Endothelial cell of umbilical vein (primary cell): Measurements from ENCODE around the gene SLF1. TPM values are rescaled to one million over a fixed set of nuclear protein-coding genes. Genes with fewer than 3 reads are reported as not detected.

ENCODE experiments used
- BruUV-seq: library from RNA; stranded (reverse); fragments of 400-500 nt; replicated peaks from 2 replicates; lab custom pipeline; 2021; lab: Mats Ljungman, UMichigan
- CTCF ChIA-PET: fragments of 300-600, 350-600 bp; sonication (Branson Sonifier 250); formaldehyde crosslinking; loops from one replicate; lab custom pipeline; 2021; ENCODE audit warnings: antibody characterized with exemption, inconsistent platforms; lab: Charles Lee
- POLR2A ChIA-PET: fragments of 300-600, 350-600 bp; sonication (Branson Sonifier 250); formaldehyde crosslinking; loops from one replicate; lab custom pipeline; 2021; ENCODE audit warnings: antibody characterized with exemption, inconsistent platforms; lab: Charles Lee
- DNase-seq: peaks from one replicate; pipeline ENCODE4 v3.0.0-alpha.2; 2011; ENCODE audit warnings: low read depth, low spot score
- FAIRE-seq: peaks from 2 replicates; lab custom pipeline; 2011; peaks lifted over from hg19 to GRCh38; lab: Jason Lieb, UNC
- H2AFZ ChIP-seq: 2 replicates; pipeline ENCODE4 v1.6.0; 2012; ENCODE audit warnings: low read depth, low read length, control low read depth, inconsistent platforms
- H3K27ac ChIP-seq: 2 replicates; pipeline ENCODE4 v1.5.1; 2011; ENCODE audit warnings: low read depth, mild to moderate bottlenecking, control low read depth, low read length, moderate library complexity; ENCODE audit not compliant: insufficient read depth
- H3K27me3 ChIP-seq, 2 experiments: 2 replicates each; pipeline versions ENCODE4 v1.6.0 to v1.6.1; 2011; ENCODE audit warnings: low read length in 2 of 2, mixed read lengths in 1 of 2; ENCODE audit not compliant: control insufficient read depth in 2 of 2, insufficient read depth in 2 of 2
- H3K36me3 ChIP-seq, 2 experiments: 2 replicates in 1 of 2; 3 replicates in 1 of 2; pipeline ENCODE4 v1.5.1; 2011; ENCODE audit warnings: low read length in 2 of 2, mild to moderate bottlenecking in 1 of 2, moderate library complexity in 1 of 2; ENCODE audit not compliant: control insufficient read depth in 2 of 2, insufficient read depth in 2 of 2; ENCODE audit errors: extremely low read depth in 1 of 2
- H3K4me1 ChIP-seq: 3 replicates; pipeline ENCODE4 v1.5.1; 2011; ENCODE audit warnings: mild to moderate bottlenecking, low read length; ENCODE audit not compliant: control insufficient read depth, insufficient read depth; ENCODE audit errors: extremely low read depth
- H3K4me2 ChIP-seq: 2 replicates; pipeline ENCODE4 v1.6.1; 2011; ENCODE audit warnings: low read length, control low read depth, mixed read lengths; ENCODE audit not compliant: insufficient read depth
- H3K4me3 ChIP-seq, 3 experiments: fragments of 200-600 bp in 1 of 3; sonication (generic), shearing (Covaris generic) in 1 of 3; replicated peaks in 1 of 3; 2 replicates each; pipeline ENCODE4 v1.5.1; 2011 to 2016; ENCODE audit warnings: control low read depth in 3 of 3, low read length in 3 of 3, mild to moderate bottlenecking in 2 of 3, inconsistent platforms in 1 of 3, low read depth in 1 of 3, moderate library complexity in 1 of 3; ENCODE audit not compliant: insufficient read depth in 1 of 3
- H3K79me2 ChIP-seq: 2 replicates; pipeline ENCODE4 v1.6.0; 2012; ENCODE audit warnings: low read length, inconsistent platforms; ENCODE audit not compliant: control insufficient read depth, insufficient read depth
- H3K9ac ChIP-seq: replicated peaks from 2 replicates; pipeline ENCODE3; 2011; ENCODE audit warnings: low read length, control low read depth; ENCODE audit not compliant: insufficient read depth; ENCODE audit errors: extremely low read depth
- H3K9me1 ChIP-seq: replicated peaks from 3 replicates; pipeline ENCODE4 v1.6.0; 2011; ENCODE audit warnings: mild to moderate bottlenecking, low read length; ENCODE audit not compliant: control insufficient read depth, insufficient read depth; ENCODE audit errors: extremely low read depth
- H3K9me3 ChIP-seq: replicated peaks from 2 replicates; pipeline ENCODE4 v1.5.1; 2012; ENCODE audit warnings: low read length, inconsistent platforms; ENCODE audit not compliant: control insufficient read depth, insufficient read depth
- H4K20me1 ChIP-seq: replicated peaks from 2 replicates; pipeline ENCODE3; 2011; ENCODE audit warnings: mild to moderate bottlenecking, low read length; ENCODE audit not compliant: control insufficient read depth, insufficient read depth; ENCODE audit errors: extremely low read depth
- CTCF ChIP-seq, 2 donors: IDR thresholded peaks; 1 replicate in 1 of 2; 2 replicates in 1 of 2; pipeline ENCODE4 v1.5.1; 2011; ENCODE audit warnings: low read length in 2 of 2, mild to moderate bottlenecking in 2 of 2, moderate library complexity in 2 of 2, control low read depth in 1 of 2, inconsistent platforms in 1 of 2, low read depth in 1 of 2; ENCODE audit not compliant: insufficient read depth in 1 of 2; ENCODE audit errors: extremely low read depth in 1 of 2
- EZH2 ChIP-seq: IDR thresholded peaks from 2 replicates; pipeline ENCODE4 v1.6.1; 2012; ENCODE audit warnings: borderline replicate concordance, low read depth, mild to moderate bottlenecking, moderate library complexity, low read length, inconsistent platforms; ENCODE audit not compliant: severe bottlenecking
- FOS ChIP-seq: IDR thresholded peaks from 2 replicates; pipeline ENCODE4 v1.6.1; 2011; ENCODE audit warnings: mild to moderate bottlenecking, low read length, moderate library complexity, borderline replicate concordance; ENCODE audit not compliant: insufficient read depth
- GATA2 ChIP-seq: IDR thresholded peaks from 2 replicates; pipeline ENCODE4 v1.7.0; 2011; ENCODE audit warnings: low read depth, mild to moderate bottlenecking, moderate library complexity, mixed read lengths, low read length; ENCODE audit not compliant: insufficient read length, insufficient read depth
- JUN ChIP-seq: IDR thresholded peaks from 2 replicates; pipeline ENCODE4 v1.6.1; 2011; ENCODE audit warnings: borderline replicate concordance, low read depth; ENCODE audit not compliant: insufficient read length, insufficient read depth
- MAX ChIP-seq: IDR thresholded peaks from 2 replicates; pipeline ENCODE4 v1.6.1; 2011; ENCODE audit not compliant: insufficient read depth, insufficient read length
- MYC ChIP-seq: IDR thresholded peaks from one replicate; pipeline ENCODE4 v1.6.1; 2011; ENCODE audit warnings: mild to moderate bottlenecking, low read depth, low read length
- POLR2A ChIP-seq: IDR thresholded peaks from 2 replicates; pipeline ENCODE4 v1.6.1; 2012; ENCODE audit warnings: low read depth, mild to moderate bottlenecking, control low read depth, low read length
- POLR2AphosphoS5 ChIP-seq: IDR thresholded peaks from 2 replicates; pipeline ENCODE4 v1.6.1; 2012; ENCODE audit warnings: low read depth, mild to moderate bottlenecking, control low read depth, low read length, moderate library complexity; ENCODE audit not compliant: insufficient read depth
- dilution Hi-C: fragments of 300-500 bp; cut with MboI; formaldehyde crosslinking; loops from one replicate; pipeline ENCODE4 v1.15.0; 2019; ENCODE audit warnings: low sequenced_read_pairs; ENCODE audit not compliant: extremely low pct_ligation_motif_present
- intact Hi-C: fragments of 100-400 bp; cut with micrococcal nuclease; formaldehyde crosslinking; loops from one replicate; pipeline ENCODE4 v1.10.0; 2022
- polyA plus RNA-seq, 4 experiments: library from polyadenylated mRNA; depleted of rRNA in 3 of 4; stranded (reverse) in 3 of 4; unstranded in 1 of 4; fragments of >200 nt; gene quantifications; 2 replicates each; pipeline versions ENCODE4 v1.2.1 to v1.2.3, GENCODE V29; 2011 to 2012; ENCODE audit warnings: missing spikeins in 1 of 4
- total RNA-seq: library from RNA; stranded (reverse); gene quantifications from 2 replicates; pipeline ENCODE4 v1.2.3, GENCODE V29; 2021

The SLF1 gene
- total and polyA plus RNA-seq, 2 donors (not counting 3 experiments of a cell fraction or from before 2014, with no cell fraction given), result 1.4 to 8.5 TPM

- no peaks in the 10 kb centered on the region for H3K36me3 ChIP-seq
- POLR2A ChIA-PET, result no interaction called here
- H3K27ac ChIP-seq, result no peak overlapping the region
- no peaks in the 10 kb centered on the region for H3K4me1 ChIP-seq
- H3K79me2 ChIP-seq, result no peaks in the 10 kb centered on the region
- no peak for DNase-seq
- H3K27me3 ChIP-seq, result no peaks in the 10 kb centered on the region
- no peak overlapping the region for H3K4me2 ChIP-seq
- H3K9me1 ChIP-seq, result no peaks in the 10 kb centered on the region
- intact Hi-C loops (no loop called here), dilution Hi-C loops (no loop called here)
- no peak for FAIRE-seq
- no peak overlapping the region for H2AFZ ChIP-seq
- no peak overlapping the region for H3K4me3 ChIP-seq
- no peaks in the 10 kb centered on the region for H4K20me1 ChIP-seq
- CTCF ChIA-PET, result no interaction called here
- no peak for TF ChIP-seq MAX
- no peak for TF ChIP-seq POLR2AphosphoS5
- TF ChIP-seq POLR2A, result no peak
- no peak for TF ChIP-seq CTCF (IDR thresholded peaks at IDR 0.05; ENCODE audit: extremely low read depth in 1 of 2, insufficient read depth in 1 of 2, low read depth in 1 of 2, low read length in 2 of 2)
- no peak for TF ChIP-seq FOS
- TF ChIP-seq JUN, result no peak
- no peak for TF ChIP-seq MYC
- TF ChIP-seq GATA2, result no peak
- no peak for TF ChIP-seq EZH2
- no peaks in the 10 kb centered on the region for H3K9me3 ChIP-seq
- H3K9ac ChIP-seq, result no peak overlapping the region
- BruUV-seq, result no TSS peak
Observed at GRCh38 chr5:94649874-94650273, 31.4 kb downstream of the SLF1 start.
